Epithelial cell of prostate (primary cell): Measurements from ENCODE around the gene ANHX.

Experiments
- DNase-seq: peaks from one replicate; pipeline ENCODE4 v3.0.0-alpha.2; 2011; ENCODE audit warnings: low read depth, low spot score
- H3K27ac ChIP-seq: fragments of 450-650 bp; 2 replicates; pipeline ENCODE4 v1.5.1; 2017; ENCODE audit warnings: mild to moderate bottlenecking

ANHX gene

DNA sequence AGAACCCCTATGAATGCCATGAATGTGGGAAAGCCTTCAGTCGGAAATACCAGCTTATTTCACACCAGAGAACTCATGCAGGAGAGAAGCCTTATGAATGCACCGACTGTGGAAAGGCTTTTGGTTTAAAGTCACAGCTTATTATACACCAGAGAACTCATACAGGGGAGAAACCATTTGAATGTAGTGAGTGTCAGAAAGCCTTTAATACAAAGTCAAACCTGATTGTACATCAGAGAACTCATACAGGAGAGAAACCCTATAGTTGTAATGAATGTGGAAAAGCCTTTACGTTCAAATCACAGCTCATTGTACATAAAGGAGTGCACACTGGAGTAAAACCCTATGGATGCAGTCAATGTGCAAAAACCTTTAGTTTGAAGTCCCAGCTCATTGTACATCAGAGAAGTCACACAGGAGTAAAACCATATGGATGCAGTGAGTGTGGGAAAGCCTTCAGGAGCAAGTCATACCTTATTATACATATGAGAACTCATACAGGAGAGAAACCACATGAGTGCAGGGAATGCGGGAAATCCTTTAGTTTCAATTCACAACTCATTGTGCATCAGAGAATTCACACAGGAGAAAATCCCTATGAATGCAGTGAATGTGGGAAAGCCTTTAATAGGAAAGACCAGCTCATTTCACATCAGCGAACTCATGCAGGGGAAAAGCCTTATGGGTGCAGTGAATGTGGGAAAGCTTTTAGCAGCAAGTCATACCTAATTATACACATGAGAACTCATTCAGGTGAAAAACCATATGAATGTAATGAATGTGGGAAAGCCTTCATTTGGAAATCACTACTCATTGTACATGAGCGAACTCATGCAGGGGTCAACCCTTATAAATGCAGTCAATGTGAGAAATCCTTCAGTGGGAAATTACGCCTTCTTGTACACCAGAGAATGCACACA lies 32.1 kb downstream of the ANHX start:
- H3K27ac ChIP-seq, result no peak overlapping the region
- DNase-seq, result no peak

DNA sequence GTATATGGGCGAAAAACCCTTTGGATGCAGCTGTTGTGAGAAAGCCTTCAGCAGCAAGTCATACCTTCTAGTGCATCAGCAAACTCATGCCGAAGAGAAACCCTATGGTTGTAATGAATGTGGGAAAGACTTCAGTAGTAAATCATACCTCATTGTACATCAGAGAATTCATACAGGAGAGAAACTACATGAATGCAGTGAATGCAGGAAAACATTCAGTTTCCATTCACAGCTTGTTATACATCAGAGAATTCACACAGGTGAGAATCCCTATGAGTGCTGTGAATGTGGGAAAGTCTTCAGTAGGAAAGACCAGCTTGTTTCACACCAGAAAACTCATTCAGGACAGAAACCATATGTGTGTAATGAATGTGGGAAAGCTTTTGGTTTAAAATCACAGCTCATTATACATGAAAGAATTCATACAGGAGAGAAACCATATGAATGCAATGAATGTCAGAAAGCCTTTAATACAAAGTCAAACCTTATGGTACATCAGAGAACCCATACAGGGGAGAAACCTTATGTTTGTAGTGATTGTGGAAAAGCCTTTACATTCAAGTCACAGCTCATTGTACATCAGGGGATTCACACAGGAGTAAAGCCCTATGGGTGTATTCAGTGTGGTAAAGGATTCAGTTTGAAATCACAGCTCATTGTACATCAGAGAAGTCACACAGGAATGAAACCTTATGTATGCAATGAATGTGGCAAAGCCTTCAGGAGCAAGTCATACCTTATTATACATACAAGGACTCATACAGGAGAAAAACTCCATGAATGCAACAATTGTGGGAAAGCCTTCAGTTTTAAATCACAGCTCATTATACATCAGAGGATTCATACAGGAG lies 33.0 kb downstream of the ANHX start:
- no peak for DNase-seq
- no peak overlapping the region for H3K27ac ChIP-seq

DNA sequence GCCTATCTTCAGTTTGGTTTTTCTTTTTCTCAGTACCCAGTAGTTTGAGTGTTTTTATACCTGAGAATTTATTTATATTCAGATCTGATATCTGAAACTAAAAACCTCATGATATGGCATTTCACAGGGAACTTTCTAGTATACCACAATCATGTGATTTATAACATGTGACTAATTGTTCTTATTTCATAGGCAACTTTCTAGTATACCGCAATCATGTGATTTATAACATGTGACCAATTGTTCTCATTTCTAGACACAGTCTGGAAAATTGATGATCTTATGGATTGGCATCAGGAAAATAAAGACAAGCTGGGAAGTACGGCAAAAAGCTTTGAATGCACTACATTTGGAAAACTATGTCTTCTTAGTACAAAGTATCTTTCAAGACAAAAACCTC lies 33.8 kb downstream of the ANHX start:
- no peak overlapping the region for H3K27ac ChIP-seq
- DNase-seq, result no peak

DNA sequence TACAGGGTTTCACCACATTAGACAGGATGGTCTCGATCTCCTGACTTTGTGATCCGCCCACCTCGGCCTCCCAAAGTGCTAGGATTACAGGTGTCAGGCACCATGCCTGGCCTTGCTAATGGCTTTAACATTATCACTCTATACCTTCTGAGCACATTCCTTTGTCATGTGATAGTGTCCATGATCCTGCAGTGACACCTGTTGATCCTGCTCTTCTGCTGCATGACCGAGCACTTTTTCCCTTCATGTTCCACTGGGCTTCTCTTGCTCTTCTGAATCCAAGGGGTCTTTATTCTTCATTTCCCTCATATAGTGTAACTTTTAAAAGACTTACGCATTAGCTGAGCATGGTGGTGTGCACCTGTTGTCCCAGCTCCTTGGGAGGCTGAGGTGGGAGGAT lies 42.8 kb downstream of the ANHX start:
- no peak overlapping the region for H3K27ac ChIP-seq
- DNase-seq, result no peak

DNA sequence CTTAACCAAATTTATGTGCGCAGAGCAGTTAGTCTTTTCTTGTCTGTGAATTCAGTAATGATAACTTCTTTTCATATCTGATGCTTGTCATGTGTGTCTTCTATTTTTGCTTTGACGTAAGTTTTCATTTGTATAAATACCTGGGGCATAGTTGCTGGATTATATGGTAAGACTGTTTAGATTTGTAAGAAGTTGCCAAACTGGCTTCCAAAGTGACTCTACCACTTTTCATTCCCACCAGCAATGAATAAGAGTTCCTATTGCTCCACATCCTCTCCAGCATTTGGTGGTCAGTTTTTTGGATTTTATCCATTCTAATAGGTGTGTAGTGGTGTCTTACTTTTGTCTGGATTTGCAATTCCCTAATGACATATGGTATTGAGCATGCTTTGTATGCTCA lies 45.5 kb downstream of the ANHX start:
- no peak overlapping the region for H3K27ac ChIP-seq
- no peak for DNase-seq

DNA sequence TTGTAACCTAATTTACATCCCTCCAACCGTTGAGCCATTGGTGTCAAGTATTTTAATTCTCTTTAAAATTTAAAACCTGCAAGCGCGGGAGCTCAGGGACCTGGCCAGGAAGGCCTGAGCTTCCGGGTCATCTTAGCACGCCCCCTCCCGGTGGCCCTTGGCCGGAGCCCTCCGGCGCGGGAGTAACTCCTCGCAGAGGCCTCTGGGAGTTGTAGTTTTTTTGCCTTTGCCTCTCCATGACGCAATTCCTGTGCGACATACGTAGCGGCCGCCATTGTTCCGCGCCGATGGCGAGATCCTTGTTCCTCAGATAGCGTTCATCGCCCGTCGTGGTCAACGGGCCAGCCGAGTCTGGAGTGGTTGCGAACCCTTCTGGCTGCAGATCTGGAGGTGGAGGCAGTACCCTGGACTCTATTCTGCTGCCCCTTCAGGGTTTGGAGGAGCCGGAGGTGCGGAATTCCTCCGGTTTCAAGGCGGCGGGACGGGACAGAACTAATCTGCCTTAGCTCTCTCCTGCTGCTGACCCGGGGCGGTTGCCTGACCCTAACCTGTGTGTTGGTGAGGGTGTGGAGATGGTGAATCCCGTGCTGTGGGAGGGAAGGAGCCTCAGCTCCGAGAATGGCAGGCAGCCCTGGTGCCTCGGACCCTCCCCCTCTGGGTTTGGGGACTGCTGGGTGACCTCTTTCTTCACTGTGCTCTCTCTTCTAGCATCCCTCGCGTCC lies 54.3 kb downstream of the ANHX start, which contains the start of gene ZNF268:
Gene ZNF268, plus strand, starts transcription at position 258 of the 722 bp plus-strand sequence. CDS start 503 bp downstream, outside the sequence.
- H3K27ac ChIP-seq, result peak within 1 kb of the TSS; percentile 45
- peak; percentile 57 for DNase-seq

DNA sequence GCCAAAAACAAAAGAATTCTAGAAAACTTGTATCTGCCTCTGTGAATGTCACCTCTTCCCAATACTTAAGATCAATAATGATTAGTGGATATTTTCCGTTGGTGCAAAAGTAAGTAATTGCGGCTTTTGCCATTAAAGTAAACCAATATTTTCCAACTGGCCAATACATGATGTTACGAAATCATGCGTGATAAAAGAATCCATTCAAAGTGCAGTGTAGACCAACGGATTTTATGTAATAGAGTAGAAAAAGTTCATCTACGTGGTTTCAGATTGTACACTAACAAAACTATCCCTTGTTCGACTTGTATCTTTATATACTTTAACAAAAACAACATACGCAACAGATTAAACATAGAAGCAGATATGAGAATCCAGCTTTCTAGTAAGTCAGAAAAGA lies 55.0 kb downstream of the ANHX start:
- DNase-seq, result no peak
- H3K27ac ChIP-seq, result no peak overlapping the region

DNA sequence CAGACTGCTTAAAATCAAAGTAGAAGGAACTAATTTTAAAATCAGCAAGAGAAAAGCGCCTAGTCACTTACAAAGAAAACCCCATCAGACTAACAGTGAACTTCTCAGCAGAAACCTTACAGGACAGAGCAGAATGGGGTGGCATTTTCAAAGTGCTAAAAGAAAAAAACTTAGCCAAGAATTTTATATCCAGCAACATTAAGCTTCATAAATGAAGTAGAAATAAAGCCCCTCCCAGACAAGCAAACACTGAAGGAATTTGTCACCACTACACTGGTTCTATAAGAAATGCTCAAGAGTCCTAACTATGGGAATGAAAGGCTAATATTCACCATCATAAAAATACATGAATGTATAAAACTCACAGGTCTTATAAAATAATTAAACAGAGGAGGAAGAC lies 60.8 kb downstream of the ANHX start:
- DNase-seq, result no peak
- no peak overlapping the region for H3K27ac ChIP-seq

DNA sequence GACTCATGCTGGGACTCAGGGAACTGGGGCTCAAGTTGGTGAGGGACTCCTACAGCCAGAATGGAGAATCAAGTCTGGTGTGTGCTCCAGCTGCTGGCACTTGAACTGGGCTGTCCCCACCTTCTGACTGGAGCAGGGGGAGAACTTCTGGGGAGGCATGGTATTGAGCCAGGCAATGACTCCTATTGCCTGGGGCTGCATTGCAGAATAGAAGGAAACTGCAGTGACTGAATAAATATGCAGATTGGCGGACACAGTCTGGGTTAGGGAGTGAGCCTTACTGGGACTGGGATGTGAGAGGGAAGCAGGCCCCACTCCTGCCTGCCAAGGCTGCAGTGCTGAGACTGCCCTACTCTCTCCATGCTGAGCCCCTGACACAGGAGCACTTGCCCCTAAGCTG lies 63.2 kb downstream of the ANHX start:
- no peak for DNase-seq
- no peak overlapping the region for H3K27ac ChIP-seq
